GM23338 (cell line): Measurements from ENCODE around the gene ANO10. TPM values are rescaled to one million over a fixed set of nuclear protein-coding genes. Genes with fewer than 3 reads are reported as not detected.

Source experiments
- ATAC-seq: fragments of 200-7000 bp; cut with Tn5 transposase; 3 replicates; pipeline ENCODE4 v1.9.1; 2020
- DNase-seq: peaks from one replicate; pipeline ENCODE4 v3.0.0-alpha.2; 2015; ENCODE audit warnings: low spot score
- H2AFZ ChIP-seq: fragments of 200-600 bp; sonication (generic); 2 replicates; pipeline ENCODE4 v1.8.0; 2016; ENCODE audit warnings: antibody characterized with exemption, mild to moderate bottlenecking, moderate library complexity
- H3F3A ChIP-seq: fragments of 200-600 bp; sonication (generic); replicated peaks from 2 replicates; pipeline ENCODE4 v1.8.0; 2017; ENCODE audit warnings: antibody characterized with exemption, mixed run types, low read depth
- H3K27ac ChIP-seq: fragments of 200-600 bp; sonication (generic); 2 replicates; pipeline ENCODE4 v1.6.1; 2016; ENCODE audit warnings: low read depth
- H3K27me3 ChIP-seq: fragments of 200-600 bp; sonication (generic); 2 replicates; pipeline ENCODE4 v1.8.0; 2016; ENCODE audit warnings: mild to moderate bottlenecking, mixed run types, moderate library complexity; ENCODE audit not compliant: insufficient read depth
- H3K36me3 ChIP-seq: fragments of 200-600 bp; sonication (generic); 2 replicates; pipeline ENCODE4 v1.8.0; 2016; ENCODE audit warnings: mild to moderate bottlenecking; ENCODE audit not compliant: insufficient read depth
- H3K4me1 ChIP-seq: fragments of 200-600 bp; sonication (generic); 2 replicates; pipeline ENCODE4 v1.8.0; 2016; ENCODE audit warnings: mild to moderate bottlenecking, moderate library complexity; ENCODE audit not compliant: insufficient read depth
- H3K4me2 ChIP-seq: fragments of 200-600 bp; sonication (generic); 2 replicates; pipeline ENCODE4 v1.7.1; 2017; ENCODE audit warnings: mixed run types
- H3K4me3 ChIP-seq: fragments of 200-600 bp; sonication (generic); 2 replicates; pipeline ENCODE4 v1.6.1; 2016; ENCODE audit warnings: mixed run types
- H3K79me2 ChIP-seq: fragments of 200-600 bp; sonication (generic); replicated peaks from 2 replicates; pipeline ENCODE4 v1.8.0; 2017; ENCODE audit warnings: mild to moderate bottlenecking; ENCODE audit not compliant: insufficient read depth
- H3K9me2 ChIP-seq: fragments of 200-600 bp; sonication (generic); 2 replicates; pipeline ENCODE4 v1.8.0; 2017; ENCODE audit not compliant: insufficient read depth
- H4K20me1 ChIP-seq: fragments of 200-600 bp; sonication (generic); replicated peaks from 2 replicates; pipeline ENCODE4 v1.8.0; 2017; ENCODE audit warnings: mild to moderate bottlenecking; ENCODE audit not compliant: insufficient read depth
- H3K27ac Mint-ChIP-seq: 2 replicates; pipeline ENCODE4 v1.8.0; 2020; ENCODE audit warnings: inconsistent platforms, mild to moderate bottlenecking, moderate library complexity, mixed read lengths
- H3K27me3 Mint-ChIP-seq: 3 replicates; pipeline ENCODE4 v1.8.0; 2022; ENCODE audit warnings: low read depth, mild to moderate bottlenecking, moderate library complexity, mixed read lengths, inconsistent platforms; ENCODE audit not compliant: insufficient read depth, poor library complexity
- H3K36me3 Mint-ChIP-seq: 3 replicates; pipeline ENCODE4 v1.8.0; 2021; ENCODE audit warnings: low read depth, mild to moderate bottlenecking, inconsistent platforms, moderate library complexity, mixed read lengths
- H3K4me1 Mint-ChIP-seq: 3 replicates; pipeline ENCODE4 v1.8.0; 2020; ENCODE audit warnings: mild to moderate bottlenecking, inconsistent platforms, mixed read lengths
- H3K4me3 Mint-ChIP-seq: 3 replicates; pipeline ENCODE4 v1.8.0; 2021; ENCODE audit warnings: moderate library complexity, mild to moderate bottlenecking, inconsistent platforms, mixed read lengths
- H3K9me3 Mint-ChIP-seq: 3 replicates; pipeline ENCODE4 v1.8.0; 2020; ENCODE audit warnings: moderate library complexity, mild to moderate bottlenecking, inconsistent platforms, mixed read lengths
- CREB1 ChIP-seq: fragments of 250-450 bp; sonication (Bioruptor Pico); IDR thresholded peaks from 2 replicates; pipeline ENCODE4 v1.5.0; 2020; ENCODE audit warnings: low read depth, mild to moderate bottlenecking, moderate library complexity
- CTCF ChIP-seq, 2 experiments: fragments of 200-600 bp in 1 of 2; sonication (generic) in 1 of 2; conservative IDR thresholded peaks; 2 replicates each; pipeline versions ENCODE4 v1.5.1 to v1.6.1; 2016 to 2017; ENCODE audit warnings: antibody characterized with exemption in 2 of 2, low read depth in 2 of 2, mild to moderate bottlenecking in 2 of 2, moderate library complexity in 1 of 2
- ETS1 ChIP-seq: IDR thresholded peaks from 2 replicates; pipeline ENCODE4 v1.6.1; 2016; ENCODE audit warnings: antibody characterized with exemption
- EZH2 ChIP-seq: fragments of 200-600 bp; sonication (generic); IDR thresholded peaks from one replicate; pipeline ENCODE4 v1.8.0; 2017; ENCODE audit warnings: antibody characterized with exemption, mild to moderate bottlenecking, low read depth; ENCODE audit not compliant: unreplicated experiment
- EZH2phosphoT487 ChIP-seq: fragments of 200-600 bp; sonication (generic); IDR thresholded peaks from one replicate; pipeline ENCODE4 v1.8.1; 2018; ENCODE audit warnings: antibody characterized with exemption; ENCODE audit not compliant: unreplicated experiment
- JUNB ChIP-seq: IDR thresholded peaks from one replicate; pipeline ENCODE4 v1.6.1; 2016; ENCODE audit warnings: antibody characterized with exemption; ENCODE audit not compliant: unreplicated experiment
- POLR2AphosphoS5 ChIP-seq: IDR thresholded peaks from 2 replicates; pipeline ENCODE4 v1.6.1; 2016; ENCODE audit warnings: antibody characterized with exemption, low read depth
- REST ChIP-seq: IDR thresholded peaks from one replicate; pipeline ENCODE4 v1.6.1; 2018; ENCODE audit warnings: antibody characterized with exemption; ENCODE audit not compliant: unreplicated experiment
- STAT1 ChIP-seq: IDR thresholded peaks from one replicate; pipeline ENCODE4 v1.6.1; 2016; ENCODE audit warnings: antibody characterized with exemption; ENCODE audit not compliant: unreplicated experiment
- ZNF114 ChIP-seq: fragments of 250-450 bp; sonication (Bioruptor Pico); IDR thresholded peaks from 2 replicates; pipeline ENCODE4 v1.5.0; 2020; ENCODE audit warnings: mild to moderate bottlenecking, moderate library complexity
- ZNF462 ChIP-seq: fragments of 250-450 bp; sonication (Bioruptor Pico); IDR thresholded peaks from 2 replicates; pipeline ENCODE4 v1.5.0; 2020; ENCODE audit warnings: mild to moderate bottlenecking, moderate library complexity
- polyA plus RNA-seq: library from polyadenylated mRNA; unstranded; fragments of >200 nt; fragmentation: Nextera tagmentation; extraction: Ambion mirVana; gene quantifications from 2 replicates; pipeline ENCODE4 v1.2.1, GENCODE V29; 2016
- total RNA-seq: library from RNA; depleted of rRNA; stranded (reverse); fragments of >200 nt; shearing (Covaris generic); gene quantifications from 2 replicates; pipeline ENCODE4 v1.2.3, GENCODE V29; 2014

The ANO10 gene
- total and polyA plus RNA-seq, 2 experiments from 2014 or later: 29.2 to 48.1 TPM

- Histone ChIP-seq H3K4me2 (no peak overlapping the region), H3K79me2 (no peaks in the 10 kb centered on the region), H3K27ac (no peak overlapping the region), H3K36me3 (no peaks in the 10 kb centered on the region), H3F3A (no peaks in the 10 kb centered on the region), H2AFZ (no peak overlapping the region), H3K4me3 (no peak overlapping the region), H3K9me2 (no peaks in the 10 kb centered on the region; the same call in 1 of the 2 replicates), H4K20me1 (no peaks in the 10 kb centered on the region), H3K4me1 (no peaks in the 10 kb centered on the region), H3K27me3 (no peaks in the 10 kb centered on the region; the same call in 1 of the 2 replicates)
- Mint-ChIP-seq H3K27me3 (peaks cover 14% of the 10 kb centered on the region), H3K4me1 (no peaks in the 10 kb centered on the region), H3K9me3 (peaks cover 11% of the 10 kb centered on the region; the same call in 2 of the 3 replicates), H3K27ac (no peak overlapping the region), H3K4me3 (no peak overlapping the region), H3K36me3 (peaks cover 19% of the 10 kb centered on the region; the same call in 2 of the 3 replicates)
- no peak for ATAC-seq
- TF ChIP-seq ETS1 (no peak), CREB1 (CRISPR knock-in tag) (no peak), POLR2AphosphoS5 (no peak), ZNF114 (CRISPR knock-in tag) (no peak), JUNB (no peak), EZH2 (no peak), EZH2phosphoT487 (no peak), STAT1 (no peak), ZNF462 (CRISPR knock-in tag) (no peak), REST (no peak), CTCF (conservative IDR thresholded peaks at IDR 0.05; ENCODE audit: low read depth in 2 of 2) (no peak)
- no peak for DNase-seq
Observed at GRCh38 chr3:43353923-43354670, 267.7 kb downstream of the ANO10 start.
